Measurements from ENCODE around the gene SELENON.

The SELENON gene, protein sequence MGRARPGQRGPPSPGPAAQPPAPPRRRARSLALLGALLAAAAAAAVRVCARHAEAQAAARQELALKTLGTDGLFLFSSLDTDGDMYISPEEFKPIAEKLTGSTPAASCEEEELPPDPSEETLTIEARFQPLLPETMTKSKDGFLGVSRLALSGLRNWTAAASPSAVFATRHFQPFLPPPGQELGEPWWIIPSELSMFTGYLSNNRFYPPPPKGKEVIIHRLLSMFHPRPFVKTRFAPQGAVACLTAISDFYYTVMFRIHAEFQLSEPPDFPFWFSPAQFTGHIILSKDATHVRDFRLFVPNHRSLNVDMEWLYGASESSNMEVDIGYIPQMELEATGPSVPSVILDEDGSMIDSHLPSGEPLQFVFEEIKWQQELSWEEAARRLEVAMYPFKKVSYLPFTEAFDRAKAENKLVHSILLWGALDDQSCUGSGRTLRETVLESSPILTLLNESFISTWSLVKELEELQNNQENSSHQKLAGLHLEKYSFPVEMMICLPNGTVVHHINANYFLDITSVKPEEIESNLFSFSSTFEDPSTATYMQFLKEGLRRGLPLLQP

DNA sequence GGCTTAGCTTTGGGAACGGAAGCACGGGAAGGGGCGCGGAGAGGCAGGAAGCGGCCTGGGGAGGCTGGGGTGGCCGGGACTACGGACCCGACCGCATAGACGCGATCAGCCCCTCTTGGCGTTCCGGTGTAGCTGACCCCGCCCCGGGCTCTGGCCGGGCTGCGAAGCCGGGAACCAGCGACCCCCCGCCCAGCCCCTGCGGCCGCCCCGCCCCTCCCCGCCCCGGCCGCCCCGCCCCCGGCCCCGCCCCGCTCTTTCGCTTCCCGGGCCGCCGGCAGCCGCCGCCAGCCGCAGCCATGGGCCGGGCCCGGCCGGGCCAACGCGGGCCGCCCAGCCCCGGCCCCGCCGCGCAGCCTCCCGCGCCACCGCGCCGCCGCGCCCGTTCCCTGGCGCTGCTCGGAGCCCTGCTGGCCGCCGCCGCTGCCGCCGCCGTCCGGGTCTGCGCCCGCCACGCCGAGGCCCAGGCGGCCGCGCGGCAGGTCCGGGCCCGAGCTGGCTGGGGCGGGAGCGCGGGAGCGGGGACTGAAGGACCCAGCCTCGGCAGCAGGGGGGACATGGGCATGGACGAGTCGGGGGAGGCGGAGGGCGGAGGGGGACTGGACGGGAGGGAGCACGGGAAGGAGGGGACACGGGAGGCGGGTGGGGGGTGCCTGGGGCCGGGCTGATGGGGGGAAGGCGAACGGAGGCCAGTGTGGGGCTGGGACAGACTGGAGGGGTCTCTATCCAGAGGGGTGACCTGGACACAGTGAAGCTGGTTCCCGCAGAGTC lies at the start of gene SELENON:
Gene SELENON (plus strand): TSS at position 259 of the 768 bp plus-strand sequence. CDS start 38 bp downstream, at position 297.
- no peak for DNase-seq (ENCODE audit: low read depth in 2 of 2)

DNA sequence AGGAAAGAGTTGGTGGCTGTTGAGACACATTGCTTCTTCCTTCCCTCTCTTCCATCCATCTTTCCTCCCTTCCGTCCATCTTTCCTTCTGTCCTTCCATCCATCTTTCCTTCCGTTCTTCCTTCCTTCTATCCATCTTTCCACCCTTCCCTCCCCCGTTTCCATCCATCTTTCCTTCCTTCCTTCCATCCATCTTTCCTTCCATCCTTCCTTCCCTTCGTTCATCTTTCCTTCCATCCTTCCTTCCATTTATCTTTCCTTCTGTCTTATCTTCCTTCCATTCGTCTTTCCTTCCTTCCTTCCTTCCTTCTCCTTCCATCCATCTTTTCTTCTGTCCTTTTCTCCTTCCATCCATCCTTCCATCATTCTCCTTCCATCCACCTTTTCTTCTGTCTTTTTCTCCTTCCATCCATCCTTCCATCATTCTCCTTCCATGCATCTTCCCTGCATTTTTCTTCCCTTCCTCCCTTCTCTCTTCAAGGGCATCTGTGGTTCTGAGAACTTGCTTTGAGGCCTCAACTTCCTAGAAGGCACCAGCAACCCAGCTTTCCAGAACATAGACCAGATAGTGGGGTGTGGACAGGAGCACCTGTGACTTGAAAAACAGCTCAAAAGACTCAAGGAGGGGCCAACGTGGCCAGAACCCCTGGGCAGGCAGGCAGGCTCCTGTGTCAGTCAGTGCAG lies 48.9 kb upstream of the SELENON start:
- DNase-seq (ENCODE audit: low read depth in 2 of 2) = no peak

DNA sequence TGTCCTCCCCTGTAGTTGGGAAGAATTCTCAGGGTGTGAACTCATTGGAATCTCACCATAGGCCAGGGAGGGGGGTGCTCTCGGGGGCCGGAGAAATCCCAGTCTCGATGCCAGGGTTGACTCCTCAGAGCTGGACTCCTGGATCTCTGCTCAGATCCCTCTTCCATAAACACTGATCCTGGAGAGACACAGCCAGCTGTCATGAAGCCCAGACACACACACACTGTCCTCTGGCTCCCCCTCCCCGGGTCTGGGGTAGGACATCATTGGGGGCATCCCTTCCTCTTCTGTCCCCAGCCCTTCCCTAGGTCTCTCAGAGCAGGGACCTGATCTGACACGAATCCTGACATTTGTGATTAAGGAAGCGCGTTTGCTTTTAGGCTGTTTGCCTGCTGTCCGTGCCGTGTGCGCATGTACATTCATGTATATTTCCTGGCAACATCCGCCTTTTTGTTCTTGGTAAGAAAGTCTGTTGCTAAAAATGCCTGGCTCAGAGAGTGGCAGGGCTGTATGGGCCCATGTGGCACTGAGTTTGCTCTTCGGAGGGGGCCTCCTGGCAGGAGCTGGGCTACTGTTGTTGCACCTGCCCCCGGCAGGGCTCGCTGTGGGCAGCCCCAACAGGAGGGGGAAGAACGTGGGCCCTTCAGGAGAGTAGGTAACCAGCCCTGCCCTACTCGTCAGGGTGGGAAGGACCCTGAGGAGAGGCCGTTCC lies 45.4 kb upstream of the SELENON start:
- no peak for DNase-seq (ENCODE audit: low read depth in 2 of 2)

DNA sequence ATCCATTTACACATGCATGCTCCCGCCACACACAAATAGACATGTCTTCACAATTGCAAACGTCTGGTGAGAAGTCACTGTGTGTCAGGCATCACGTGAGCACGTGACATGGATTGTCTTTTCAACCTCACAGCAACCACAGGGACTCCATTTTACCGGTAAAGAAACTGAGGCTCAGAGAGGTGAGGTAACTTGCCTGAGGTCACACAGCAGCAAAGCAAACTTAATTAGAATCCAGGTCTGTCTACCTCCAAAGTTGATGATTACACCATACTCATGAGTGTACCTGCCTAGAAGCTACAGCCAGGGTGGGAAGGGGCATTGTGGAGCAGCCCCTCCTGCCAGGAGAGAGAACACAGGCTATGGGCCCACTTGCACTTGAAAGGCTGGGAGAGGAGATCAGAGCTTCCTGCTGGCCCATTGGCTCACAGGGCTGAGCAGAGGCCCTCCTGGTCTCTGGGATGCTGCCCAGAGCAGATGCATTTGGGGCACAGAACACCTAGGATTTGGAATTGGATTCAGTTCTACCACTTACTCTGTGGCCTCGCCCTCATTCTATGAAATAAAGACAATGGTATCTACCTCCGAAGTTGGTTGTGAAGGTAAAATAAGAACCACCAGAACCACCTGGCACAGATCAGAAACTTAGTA lies 44.4 kb upstream of the SELENON start:
- DNase-seq (ENCODE audit: low read depth in 2 of 2) = no peak

DNA sequence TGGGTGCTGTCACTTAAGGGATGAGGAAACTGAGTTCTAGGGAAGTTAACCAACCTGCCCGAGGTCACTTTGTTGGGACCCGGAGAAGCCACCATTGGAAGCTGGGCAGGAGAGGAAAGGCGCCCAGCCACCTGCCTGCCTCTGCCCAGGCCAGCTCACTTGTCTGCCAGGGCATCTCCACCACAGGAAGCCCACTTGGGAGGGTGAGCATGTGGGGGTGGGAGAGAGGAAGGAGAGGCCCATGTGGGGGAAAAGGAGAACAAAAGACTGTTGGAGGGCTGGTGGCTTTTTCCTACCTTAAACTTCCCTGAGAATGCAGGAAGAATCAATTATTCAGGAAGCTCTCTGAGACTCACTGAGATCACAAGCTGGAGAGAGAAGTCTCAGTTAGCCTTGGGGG lies 43.8 kb upstream of the SELENON start:
- no peak for DNase-seq (ENCODE audit: low read depth in 2 of 2)

DNA sequence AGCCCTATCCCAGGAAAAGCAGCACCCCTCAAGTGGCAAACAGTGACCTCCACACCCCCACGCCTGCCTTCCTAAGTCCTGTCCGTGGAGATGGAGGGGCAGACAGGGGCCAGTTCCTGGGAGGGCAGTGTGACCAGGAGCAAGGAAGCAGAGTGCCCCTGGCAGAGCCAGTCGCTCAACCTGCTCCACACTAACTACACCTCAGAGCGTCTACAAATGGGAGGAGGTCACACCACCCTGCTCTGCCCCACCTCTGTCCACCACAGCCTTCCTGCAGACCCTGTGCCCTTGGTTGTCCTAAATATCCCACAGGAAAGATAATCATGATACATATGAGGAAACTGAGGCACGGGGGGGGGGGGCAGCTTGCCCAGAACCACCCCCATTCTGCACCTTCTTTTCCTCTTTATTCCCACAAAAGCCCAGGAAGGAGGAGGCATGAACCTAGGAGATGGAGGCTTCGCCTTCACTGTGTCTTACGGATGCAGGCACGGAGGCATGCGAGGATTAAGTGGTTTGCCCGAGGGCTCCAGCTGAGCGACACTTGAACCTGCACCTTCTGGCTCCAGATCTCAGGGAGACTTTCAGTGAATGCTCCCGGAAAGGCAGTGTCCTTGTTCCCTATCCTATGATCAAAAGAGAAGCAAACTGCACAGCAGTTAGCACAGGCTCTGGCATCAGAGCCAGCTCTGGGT lies 42.7 kb upstream of the SELENON start:
- DNase-seq (ENCODE audit: low read depth in 2 of 2) = no peak

DNA sequence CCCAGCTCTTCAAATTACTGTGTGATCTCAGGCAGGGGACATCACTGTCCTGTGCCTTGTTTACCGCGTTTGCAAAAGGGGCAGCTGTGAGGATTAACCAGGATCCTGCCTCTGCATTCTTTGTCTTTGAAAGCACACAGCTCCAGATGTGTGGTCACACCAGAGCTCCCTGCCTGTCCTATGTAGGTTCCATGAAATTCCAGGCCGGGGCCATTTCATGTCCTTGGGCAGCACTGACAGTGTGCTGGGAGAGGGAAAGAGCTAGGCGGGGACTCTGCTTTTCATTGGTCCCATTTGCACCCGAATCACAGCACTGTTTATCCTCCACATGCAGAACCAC lies 42.2 kb upstream of the SELENON start:
- no peak for DNase-seq (ENCODE audit: low read depth in 2 of 2)

DNA sequence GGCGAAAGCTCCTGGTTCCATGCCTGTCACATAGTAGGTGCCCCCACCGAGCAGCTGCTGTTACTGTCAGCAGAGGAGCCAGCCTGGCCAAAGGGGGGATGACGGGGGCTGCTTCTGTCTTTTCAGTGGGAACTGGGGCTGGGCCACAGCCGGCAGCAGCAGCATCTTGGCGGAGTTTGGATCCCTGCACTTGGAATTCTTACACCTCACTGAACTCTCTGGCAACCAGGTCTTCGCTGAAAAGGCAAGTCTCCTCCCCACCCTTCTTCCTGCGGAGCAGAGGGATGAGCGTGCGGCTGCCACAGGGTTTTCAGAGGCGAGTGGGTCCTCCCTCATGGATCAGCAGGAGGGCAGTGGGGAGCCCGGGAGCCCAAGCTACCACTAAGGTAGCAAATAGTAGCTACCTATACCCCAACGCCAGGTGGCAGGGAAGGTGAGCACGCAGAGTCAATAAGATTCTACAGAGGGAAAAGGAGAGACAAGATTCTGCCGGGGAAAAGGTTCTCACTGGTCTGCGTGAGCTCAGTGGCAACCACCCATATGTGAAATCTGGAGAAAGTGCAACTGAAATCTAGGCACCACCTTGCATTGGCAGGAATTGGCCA lies 41.4 kb upstream of the SELENON start:
- DNase-seq (ENCODE audit: low read depth in 2 of 2) = no peak

DNA sequence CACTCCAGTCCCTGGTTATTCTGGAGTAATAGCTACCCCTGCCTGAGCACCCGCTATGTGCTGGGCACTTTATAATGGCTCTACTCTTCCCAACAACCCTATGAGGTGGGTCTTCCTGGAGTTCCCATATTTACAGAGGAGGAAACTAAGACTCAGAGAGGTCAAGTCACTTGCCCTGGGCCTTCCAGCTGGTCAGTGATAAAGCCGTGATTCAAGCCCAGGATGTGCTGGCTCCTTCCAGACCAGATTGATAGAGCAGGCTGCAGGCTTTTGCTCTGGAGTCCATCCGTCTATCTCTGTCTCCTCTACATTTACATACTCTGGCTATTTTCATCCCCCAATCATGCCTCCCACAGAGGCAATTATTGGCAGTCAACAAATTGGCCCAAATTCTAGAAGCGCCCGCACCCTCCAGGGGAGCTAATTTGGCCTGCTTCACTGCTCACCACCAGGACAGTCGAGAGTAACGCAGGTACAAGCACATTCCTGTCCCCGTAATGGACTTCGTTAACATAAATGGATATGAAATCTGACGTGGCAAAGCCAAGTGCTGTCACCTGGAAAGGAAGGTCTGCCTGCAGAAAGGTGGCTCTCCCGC lies 39.8 kb upstream of the SELENON start:
- DNase-seq (ENCODE audit: low read depth in 2 of 2) = no peak

DNA sequence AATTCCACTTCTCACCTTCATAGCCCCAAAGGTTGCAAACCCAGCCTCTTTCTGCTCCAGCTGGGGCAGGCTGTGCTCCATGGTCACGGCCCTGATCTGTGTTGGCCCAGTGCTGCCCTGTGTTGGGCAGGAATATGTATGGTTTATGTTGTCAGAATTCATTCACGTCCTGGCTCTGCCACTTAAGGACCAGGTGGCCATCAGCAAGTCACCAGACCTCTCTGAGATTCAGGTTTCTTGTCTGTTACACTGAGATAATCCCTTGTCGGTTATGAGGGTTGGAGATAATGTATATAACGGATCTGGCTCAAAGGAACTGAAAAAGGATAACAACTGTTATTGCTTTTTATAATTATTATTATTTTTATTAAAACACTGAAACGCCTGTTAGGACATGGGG lies 39.1 kb upstream of the SELENON start:
- DNase-seq (ENCODE audit: low read depth in 2 of 2) = no peak

DNA sequence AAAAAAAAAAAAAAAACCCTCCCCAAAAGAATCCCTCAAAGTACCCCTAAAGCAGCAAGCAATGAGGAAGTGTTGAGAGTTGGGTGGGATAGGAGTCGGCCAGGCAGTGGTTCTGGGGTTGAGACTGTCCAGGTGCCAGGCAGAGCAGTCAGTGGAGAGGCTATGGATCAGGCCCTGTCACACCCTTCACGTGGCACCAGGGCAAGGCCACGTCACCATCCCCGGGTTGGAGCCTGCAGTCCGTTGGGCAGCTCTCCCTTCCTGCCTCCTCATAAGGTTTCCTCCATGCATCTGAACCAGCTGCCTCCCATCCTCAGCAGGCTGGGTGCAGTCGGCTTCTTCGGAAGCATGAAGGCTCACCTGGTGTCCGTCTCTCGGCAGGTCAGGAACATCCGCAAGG lies 36.5 kb upstream of the SELENON start:
- DNase-seq (ENCODE audit: low read depth in 2 of 2) = no peak

DNA sequence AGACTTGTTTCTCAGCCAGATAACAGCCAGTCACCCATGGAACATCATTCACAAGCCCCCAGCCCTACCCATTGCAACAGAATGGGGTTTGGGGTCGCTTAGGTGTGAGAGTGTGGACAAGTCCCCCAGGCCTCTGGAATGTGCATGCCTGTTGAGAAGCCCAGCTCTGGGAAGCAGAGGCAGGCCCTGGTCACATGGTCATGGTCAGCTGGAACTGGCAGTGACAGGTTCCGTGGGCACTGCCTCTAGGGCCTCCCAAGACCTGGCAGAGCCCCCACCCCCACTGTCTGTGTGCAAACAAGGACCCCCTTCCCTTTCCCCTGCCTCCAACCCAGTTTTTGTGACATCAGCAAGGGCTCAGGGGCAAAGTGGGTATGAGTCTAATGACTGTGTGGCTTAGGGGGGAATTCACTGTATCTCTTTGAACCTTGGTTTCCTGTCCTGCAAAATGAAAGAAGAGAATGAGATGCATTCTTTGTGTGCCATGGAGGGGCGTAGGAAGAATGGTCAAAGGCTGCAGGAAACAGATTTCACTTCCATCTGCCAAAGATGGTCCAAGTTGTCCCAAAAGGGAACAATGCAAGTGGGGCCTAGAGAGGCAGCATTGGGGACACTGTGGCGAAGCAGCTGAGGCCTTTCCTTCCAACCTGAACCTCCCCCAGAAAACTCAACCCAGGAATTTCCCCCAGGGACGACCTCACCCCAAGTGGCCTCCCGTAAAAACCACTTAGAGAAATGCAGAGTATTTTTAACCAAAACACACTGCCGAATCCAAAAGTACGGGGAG lies 34.7 kb upstream of the SELENON start:
- DNase-seq (ENCODE audit: low read depth in 2 of 2) = no peak

DNA sequence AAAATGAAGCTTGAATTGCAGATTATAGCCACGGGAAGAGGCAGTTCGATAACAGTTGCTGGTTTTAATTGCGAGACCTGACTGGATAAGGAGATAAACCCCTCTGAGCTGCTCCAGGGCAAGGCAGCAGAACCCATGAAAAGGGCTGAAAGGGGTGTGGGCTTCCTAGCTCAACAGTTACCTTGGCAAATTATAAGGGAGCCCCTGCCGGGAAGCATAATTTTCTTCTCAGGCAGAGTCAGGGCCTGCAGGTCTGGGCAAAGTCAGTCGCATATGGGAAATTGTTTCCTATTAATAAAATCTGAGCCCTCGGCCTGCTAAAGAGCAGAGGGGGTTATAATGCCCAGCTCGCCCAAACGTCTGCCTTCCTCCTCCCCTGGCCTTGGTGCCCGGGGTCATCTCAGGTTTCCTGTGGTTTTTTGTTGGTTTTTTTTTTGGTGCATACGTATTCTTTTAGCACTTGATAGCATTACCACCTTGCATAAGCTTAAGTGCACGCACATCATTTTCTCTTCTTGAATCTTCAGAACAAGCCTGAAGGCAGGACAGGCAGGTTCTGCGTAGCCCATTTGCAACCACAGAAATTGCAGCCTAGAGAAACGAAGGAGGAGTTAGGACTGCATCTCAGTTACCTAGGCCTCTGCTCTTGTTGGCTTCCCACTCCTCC lies 33.9 kb upstream of the SELENON start:
- DNase-seq (ENCODE audit: low read depth in 2 of 2) = no peak

DNA sequence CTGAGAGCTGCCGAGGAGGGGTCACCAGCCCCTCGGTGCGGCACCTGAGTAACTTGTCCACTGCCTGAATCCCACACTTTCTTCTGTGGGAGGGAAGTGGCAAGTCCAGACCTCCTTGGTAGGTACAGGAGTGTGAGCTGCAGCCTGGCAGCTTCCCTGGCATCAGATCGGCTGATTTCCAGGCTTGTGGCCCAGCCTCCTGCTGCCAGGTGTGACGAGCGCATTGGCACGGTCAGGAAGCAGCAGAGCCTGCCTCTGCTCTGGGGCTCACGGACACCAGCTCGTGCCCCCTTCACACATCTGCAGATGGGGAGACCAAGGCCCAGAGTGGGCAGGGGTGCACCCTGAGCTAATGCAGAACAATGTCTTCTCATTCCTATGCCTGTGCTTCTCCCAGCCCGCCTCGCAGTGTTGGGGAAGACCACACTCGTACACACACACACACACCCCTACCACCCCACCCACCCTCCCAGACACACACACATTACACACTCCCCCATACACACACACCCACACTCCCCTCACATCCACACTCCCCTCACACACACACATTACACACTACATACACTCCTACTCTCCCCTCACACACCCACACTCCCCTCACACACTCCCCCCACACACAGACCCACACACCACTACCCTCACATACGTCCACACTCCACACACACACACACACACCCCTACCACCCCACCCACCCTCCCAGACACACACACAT lies 33.1 kb upstream of the SELENON start:
- DNase-seq (ENCODE audit: low read depth in 2 of 2) = no peak

DNA sequence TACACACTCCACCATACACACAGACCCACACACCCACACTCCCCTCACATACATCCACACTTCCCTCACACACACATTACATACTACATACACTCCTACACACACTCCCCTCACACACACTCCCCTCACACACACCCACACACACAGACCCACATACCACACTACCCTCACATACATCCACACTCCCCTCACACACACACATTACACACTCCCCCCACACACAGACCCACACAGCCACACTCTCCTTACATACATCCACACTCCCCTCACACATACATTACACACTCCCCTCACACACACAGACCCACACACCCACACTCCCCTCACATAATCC lies 32.6 kb upstream of the SELENON start:
- no peak for DNase-seq (ENCODE audit: low read depth in 2 of 2)

DNA sequence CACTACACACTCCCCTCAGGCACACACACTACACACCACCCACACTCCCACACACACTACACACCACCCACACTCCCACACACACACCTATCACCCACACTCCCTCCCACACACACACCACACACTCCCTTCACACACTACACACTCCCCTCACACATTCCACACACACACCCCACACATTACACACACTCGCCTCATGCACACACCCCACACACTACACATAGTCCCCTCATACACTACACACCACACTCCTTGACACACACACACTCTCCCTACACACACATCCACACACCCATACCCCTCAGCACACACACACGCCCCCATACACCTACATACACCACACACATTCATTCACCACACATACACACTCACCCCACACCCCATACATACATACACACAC lies 31.0 kb upstream of the SELENON start:
- no peak for DNase-seq (ENCODE audit: low read depth in 2 of 2)

DNA sequence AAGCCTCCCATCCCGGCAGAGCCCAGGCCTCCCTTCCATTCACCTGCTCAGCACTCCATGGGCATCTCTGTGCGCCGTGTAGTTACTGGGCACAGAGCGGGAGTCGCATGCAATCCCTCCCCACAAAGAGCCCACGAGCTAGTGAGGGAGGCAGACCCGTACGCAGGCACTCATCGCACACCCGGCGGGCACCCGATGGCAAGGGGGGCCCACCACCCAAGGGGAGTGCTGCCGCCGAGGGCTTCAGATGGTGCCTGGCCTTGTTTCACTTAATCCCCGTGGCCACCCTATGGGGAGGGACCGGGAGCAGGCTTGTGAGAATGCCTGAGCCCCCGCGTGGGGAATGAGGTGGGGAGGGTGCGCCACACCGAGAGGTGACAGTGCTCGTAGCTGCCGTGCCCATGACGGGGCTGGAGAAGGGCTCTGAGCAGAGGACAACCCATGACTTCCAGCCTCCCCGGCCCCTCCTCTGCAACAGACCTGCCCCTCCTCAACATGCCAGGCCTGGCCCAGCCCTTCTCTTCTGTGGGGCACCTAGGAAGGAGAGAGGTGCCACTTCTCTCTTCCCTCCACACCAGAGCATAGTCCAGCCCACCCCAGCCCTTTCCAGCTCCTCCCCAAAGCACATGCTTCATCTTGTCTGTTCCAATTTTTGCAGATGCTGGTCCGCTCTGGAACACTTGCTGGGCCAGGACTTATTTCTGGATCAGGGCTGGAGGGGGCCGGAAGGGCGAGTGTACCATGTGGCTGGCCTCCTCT lies 30.2 kb upstream of the SELENON start:
- no peak for DNase-seq (ENCODE audit: low read depth in 2 of 2)
